NCI-H146 treated with DMSO at 0.1 percent for 48 hours (cell line): ENCODE data around the gene ARHGAP9.
A peak's percentile ranks its signal among the peaks of the same experiment; 100 is the strongest.
"Not testable (repeated sequence)": the region's sequence is repeated elsewhere in the genome, so short reads cannot be mapped to it uniquely, and the experiment has no call there.

Experiments used
- DNase-seq: peaks from one replicate; lab custom pipeline; 2025; ENCODE audit not compliant: unreplicated experiment; lab: John Stamatoyannopoulos, UW

Gene ARHGAP9

DNA sequence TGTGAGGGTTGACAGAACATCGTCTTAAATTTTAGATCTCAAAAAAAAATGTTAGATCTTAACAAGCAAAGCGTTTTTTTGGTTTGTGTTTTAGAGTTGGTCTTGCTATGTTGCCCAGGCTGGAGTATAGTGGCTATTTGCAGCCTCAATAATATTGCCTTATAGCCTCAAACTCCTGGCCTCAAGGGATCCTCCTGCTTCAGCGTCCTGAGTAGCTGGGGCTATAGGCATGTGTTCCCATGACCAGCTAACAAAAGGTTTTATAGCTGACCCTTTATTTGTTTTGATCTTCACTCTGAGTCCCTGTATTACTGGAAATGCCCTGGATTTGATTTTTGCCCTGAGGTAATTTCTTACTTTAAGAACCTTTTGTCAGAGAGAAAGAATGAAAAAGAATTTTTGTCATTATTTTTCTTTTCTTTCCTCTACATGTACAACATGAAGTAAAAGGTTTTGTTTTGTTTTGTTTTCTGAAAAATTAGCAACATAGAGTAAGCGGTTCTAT lies 39.9 kb downstream of the ARHGAP9 start:
- no peak for DNase-seq

DNA sequence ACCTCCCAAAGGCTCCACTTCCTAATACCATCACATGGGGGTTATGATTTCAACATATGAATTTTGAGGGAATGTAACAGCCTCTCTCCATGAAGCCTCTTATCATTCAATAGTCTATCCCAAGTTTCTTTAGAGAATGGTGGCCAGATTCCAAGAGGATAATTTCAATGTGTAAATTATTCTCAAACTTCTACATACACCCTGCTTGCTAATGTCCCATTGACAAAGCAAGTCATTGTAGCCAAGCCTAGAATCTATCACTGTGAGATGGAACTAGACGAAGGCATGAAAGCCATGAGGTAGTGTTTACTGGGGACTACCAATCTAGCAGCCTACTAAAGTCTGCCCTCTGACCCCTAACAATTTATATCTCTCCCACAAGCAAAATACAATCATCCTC lies 41.3 kb downstream of the ARHGAP9 start:
- DNase-seq, result no peak

- no peak for DNase-seq
These were observed 44.4 kb downstream of the ARHGAP9 start for GRCh38 chr12:57435293-57435692.

DNA sequence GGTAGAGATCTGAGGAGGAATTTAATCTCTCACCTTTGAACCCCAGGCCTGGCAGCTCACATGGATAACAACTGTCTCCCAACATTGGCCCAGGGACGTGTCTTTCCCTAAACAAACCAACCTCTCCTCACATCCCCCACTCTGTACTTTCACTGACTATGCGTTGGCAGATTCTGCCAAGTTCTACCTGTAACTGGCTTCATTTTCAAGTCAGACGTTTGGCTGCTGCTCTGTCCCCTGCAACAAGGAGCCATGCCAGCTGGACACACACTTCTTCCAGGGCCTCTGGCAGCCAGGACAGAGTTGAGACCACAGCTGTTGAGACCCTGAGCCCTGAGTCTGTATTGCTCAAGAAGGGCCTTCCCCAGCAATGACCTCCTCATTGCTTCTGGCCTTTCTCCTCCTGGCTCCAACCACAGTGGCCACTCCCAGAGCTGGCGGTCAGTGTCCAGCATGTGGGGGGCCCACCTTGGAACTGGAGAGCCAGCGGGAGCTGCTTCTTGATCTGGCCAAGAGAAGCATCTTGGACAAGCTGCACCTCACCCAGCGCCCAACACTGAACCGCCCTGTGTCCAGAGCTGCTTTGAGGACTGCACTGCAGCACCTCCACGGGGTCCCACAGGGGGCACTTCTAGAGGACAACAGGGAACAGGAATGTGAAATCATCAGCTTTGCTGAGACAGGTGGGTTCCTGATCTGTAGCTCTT lies 45.0 kb downstream of the ARHGAP9 start, which contains the start of gene INHBC:
Gene INHBC (plus strand): TSS at position 268 of the 707 bp plus-strand sequence. CDS start 103 bp downstream, at position 371.
- no peak for DNase-seq

DNA sequence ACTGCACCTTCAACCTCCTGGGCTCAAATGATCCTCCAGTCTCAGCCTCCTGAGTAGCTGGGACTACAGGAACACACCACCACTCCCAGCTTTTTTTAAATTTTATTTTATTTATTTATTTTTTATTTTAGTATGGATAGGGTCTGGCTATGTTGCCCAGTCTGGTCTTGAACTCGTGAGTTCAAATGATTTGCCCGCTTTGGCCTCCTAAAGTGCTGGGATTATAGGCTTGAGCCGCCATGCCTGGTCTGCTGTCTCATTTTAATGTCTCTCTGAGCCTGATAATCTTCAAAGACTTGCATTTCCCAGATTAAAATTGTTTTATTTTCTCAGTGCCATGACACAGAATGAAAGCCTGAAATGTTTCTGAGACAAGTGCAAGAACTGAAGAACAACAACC lies 46.3 kb downstream of the ARHGAP9 start:
- DNase-seq, result no peak

DNA sequence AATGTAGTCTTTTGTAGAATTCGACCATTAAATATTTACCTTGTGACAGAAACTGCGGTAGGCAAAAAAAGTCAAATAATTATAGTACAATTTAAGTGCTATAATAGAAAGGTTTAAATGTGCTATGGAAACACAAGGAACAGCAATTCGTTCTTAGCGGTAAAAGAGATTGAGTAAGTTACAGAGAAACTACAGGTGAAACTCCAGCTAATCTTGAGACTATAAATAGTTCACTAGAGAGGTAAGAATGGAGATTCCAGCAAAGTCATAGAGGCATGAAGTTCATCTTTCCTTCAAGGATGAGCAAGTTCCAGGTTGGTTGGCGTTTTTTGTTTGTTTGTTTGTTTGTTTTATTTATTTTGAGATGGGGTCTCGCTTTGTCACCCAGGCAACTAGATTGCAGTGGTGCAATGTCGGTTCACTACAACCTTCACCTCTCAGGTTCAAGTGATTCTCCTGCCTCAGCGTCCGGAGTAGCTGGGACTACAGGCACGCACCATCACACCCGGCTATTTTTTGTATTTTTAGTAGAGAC lies 47.9 kb downstream of the ARHGAP9 start:
- no peak for DNase-seq

GRCh38 chr12:57430931-57431566 lies 48.6 kb downstream of the ARHGAP9 start, which contains the start of gene R3HDM2:
R3HDM2 (minus strand) TSS chr12:57431043; CDS start chr12:57310428, 120,615 bp downstream.
- DNase-seq, result peak; percentile 94

DNA sequence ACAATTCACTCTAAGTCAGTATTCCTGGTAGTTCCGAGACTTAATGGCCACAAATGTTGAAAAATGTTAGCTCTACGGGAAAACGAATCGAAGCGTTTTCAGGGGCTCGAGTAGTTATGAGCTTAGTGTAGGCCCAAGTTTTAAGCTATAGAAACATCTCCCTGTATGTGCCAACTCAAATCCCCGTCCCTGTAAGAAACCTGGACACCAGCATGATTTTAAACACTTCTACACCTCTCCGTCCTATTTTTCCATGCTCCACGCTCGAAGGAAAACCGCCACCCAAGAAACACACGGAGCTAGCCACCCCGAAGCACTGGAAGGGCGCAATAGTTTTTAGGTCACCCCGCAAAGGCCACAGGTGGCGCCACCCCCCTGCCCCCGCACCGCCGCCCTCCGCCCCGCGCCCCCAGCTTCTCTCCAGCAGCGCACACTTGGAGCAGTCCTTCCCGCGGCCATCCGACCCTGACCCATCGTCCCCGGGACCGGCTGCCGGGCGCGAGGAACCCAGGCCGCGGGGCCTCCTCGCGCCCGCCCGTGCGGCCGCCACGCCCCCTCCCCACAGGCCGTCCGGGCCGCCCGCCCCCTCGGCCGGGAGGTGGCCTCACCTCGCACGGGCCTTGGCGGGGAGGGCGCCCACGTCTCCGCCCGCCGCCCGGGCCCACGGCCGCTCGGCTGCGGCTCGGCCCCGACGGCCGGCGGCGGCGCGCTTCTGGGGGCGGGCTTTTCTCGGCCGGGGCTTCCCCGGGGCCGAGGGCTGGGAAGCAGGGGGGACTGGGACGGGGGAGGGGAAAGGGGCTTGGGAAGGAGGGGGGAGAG lies 49.3 kb downstream of the ARHGAP9 start:
- peak; percentile 58 for DNase-seq

- no peak for DNase-seq
These were observed 50.1 kb downstream of the ARHGAP9 start for GRCh38 chr12:57429473-57430111.

DNA sequence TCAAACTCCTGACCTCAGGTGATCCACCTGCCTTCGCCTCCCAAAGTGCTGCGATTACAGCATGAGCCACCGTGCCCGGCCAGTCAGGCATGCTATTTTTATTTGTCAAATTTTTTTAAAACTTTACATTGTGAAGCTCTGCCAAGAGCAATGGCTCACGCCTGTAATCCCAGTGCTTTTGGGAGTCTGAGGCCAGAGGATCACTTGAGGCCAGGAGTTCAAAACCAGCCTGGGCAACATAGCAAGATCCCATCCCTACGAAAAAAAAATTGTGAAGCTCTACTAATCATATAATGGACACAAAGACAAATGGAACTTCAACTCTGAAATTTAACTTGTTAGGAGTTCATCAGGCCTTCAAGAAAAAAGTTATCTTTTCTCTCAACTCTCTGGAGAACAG lies 50.7 kb downstream of the ARHGAP9 start:
- no peak for DNase-seq

DNA sequence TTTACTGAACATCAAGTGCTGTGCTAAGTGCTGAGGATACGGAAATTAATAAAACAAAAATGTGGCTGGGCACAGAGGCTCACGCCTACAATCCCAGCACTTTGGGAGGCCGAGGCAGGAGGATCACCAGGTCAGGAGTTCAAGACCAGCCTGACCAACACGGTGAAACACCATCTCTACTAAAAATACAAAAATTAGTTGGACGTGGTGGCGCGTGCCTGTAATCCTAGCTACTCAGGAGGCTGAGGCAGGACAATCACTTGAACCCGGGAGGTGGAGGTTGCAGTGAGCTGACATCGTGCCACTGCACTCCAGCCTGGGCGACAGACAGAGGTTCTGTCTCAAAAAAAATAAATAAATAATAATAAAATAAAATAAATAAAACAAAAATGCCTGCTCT lies 52.7 kb downstream of the ARHGAP9 start:
- not testable (repeated sequence) for DNase-seq
